DMS114 treated with DMSO at 0.1 percent for 48 hours (cell line): ENCODE measurements around the gene ZMAT5.

Experiments
- DNase-seq: peaks from one replicate; lab custom pipeline; 2025; ENCODE audit not compliant: unreplicated experiment; lab: John Stamatoyannopoulos, UW

The ZMAT5 gene

GRCh38 chr22:29712119-29712518 lies 54.7 kb downstream of the ZMAT5 start:
- no peak for DNase-seq

- no peak for DNase-seq
Measured at GRCh38 chr22:29710922-29711593, 55.7 kb downstream of the ZMAT5 start.

- DNase-seq: no peak
Measured at GRCh38 chr22:29710193-29710592, 56.6 kb downstream of the ZMAT5 start.

GRCh38 chr22:29707471-29707870 lies 59.3 kb downstream of the ZMAT5 start:
- DNase-seq: no peak

- no peak for DNase-seq
Measured at GRCh38 chr22:29707010-29707409, 59.8 kb downstream of the ZMAT5 start.

- DNase-seq: no peak
Measured at GRCh38 chr22:29706486-29706885, 60.3 kb downstream of the ZMAT5 start.

GRCh38 chr22:29705651-29706050 lies 61.2 kb downstream of the ZMAT5 start:
- no peak for DNase-seq

- no peak for DNase-seq
Measured at GRCh38 chr22:29704528-29705285, 62.1 kb downstream of the ZMAT5 start.

- DNase-seq: no peak
Measured at GRCh38 chr22:29703569-29704195, 63.1 kb downstream of the ZMAT5 start.

GRCh38 chr22:29702931-29703501 lies 63.8 kb downstream of the ZMAT5 start:
- no peak for DNase-seq

- no peak for DNase-seq
Measured at GRCh38 chr22:29702000-29702930, 64.5 kb downstream of the ZMAT5 start.

GRCh38 chr22:29701155-29701999 lies 65.4 kb downstream of the ZMAT5 start:
- DNase-seq: no peak

GRCh38 chr22:29700900-29701154 lies 66.0 kb downstream of the ZMAT5 start:
- no peak for DNase-seq

GRCh38 chr22:29700206-29700899 lies 66.5 kb downstream of the ZMAT5 start:
- no peak for DNase-seq

- no peak for DNase-seq
Measured at GRCh38 chr22:29697853-29698598, 68.8 kb downstream of the ZMAT5 start.

GRCh38 chr22:29695129-29695926 lies 71.5 kb downstream of the ZMAT5 start:
- DNase-seq: no peak

- DNase-seq: no peak
Measured at GRCh38 chr22:29693671-29694070, 73.1 kb downstream of the ZMAT5 start.

GRCh38 chr22:29693161-29693560 lies 73.6 kb downstream of the ZMAT5 start:
- DNase-seq: no peak
